Iris pigment epithelial cell (primary cell): ENCODE data around the gene TAF1.
"Not testable (repeated sequence)": the region's sequence is repeated elsewhere in the genome, so short reads cannot be mapped to it uniquely, and the experiment has no call there.

ENCODE experiments used
- DNase-seq: peaks from one replicate; pipeline ENCODE4 v3.0.0-alpha.2; 2011; ENCODE audit warnings: low read depth

Gene TAF1

GRCh38 chrX:71365875-71366673, at the start of gene TAF1:
Gene TAF1 (plus strand): TSS chrX:71366357. CDS start chrX:71366375, 18 bp downstream.
- DNase-seq = peak; percentile 96

GRCh38 chrX:71316959-71317358, 49.2 kb upstream of the TAF1 start:
- DNase-seq = not testable (repeated sequence)

DNA sequence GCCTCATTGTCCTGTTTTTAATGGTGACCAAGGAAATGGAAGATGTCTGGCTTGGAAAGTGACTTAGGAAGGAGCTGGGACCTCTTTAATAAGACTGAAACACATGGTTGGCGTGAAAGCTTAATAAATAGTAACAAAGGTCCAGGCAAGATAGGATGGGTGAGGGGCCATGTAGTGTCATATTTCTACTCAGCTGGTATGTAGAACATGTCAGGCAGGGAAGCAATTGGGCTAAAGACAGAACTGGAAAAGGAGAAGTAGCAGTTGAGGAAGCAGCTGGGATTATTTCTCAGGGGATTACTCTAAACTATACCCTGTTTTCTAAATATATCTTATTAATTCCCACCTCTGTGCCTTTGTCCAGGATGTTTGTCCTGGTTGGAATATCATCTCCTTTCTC, 46.0 kb upstream of the TAF1 start:
- DNase-seq = no peak

DNA sequence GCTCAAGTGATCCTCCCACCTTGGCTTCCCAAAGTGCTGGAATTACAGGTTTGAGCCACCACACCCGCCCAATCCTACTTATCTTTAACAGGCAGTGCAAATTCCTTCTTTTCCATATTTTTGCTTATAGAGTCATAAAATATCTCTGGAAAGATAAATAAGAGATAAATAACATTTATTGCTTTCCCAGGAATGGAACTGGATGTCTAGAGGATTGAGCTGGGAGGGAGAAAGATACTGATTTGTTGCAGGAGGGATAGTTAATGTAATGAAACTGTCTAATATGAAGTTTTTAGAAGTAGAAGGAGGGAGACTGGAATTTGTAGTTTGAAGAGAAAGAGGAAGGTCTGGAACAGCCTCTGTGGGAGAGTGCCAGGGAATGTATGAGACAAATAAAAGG, 44.4 kb upstream of the TAF1 start:
- DNase-seq = no peak

- DNase-seq = not testable (repeated sequence)
Measured at GRCh38 chrX:71324452-71324851, 41.7 kb upstream of the TAF1 start.

DNA sequence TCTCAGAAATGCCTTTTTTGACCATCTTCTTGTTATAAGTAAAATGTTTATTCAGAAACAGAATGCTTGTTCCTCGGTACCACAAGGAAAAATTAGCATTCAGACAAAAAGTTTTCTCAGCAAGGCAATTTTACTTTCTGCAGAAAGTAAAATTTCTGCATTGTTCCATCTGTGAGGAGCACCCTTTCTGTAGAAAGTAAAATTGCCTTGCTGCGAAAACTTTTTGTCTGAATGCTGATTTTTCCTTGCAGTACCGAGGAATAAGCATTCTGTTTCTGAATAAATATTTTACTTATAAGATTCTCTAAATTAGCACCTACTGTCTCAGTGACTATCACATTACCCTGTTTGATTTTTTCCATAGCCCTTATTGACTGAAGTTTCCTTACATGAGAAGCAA, 39.8 kb upstream of the TAF1 start:
- no peak for DNase-seq

- DNase-seq = peak; percentile 39
Measured at GRCh38 chrX:71349151-71349665, 16.9 kb upstream of the TAF1 start.

DNA sequence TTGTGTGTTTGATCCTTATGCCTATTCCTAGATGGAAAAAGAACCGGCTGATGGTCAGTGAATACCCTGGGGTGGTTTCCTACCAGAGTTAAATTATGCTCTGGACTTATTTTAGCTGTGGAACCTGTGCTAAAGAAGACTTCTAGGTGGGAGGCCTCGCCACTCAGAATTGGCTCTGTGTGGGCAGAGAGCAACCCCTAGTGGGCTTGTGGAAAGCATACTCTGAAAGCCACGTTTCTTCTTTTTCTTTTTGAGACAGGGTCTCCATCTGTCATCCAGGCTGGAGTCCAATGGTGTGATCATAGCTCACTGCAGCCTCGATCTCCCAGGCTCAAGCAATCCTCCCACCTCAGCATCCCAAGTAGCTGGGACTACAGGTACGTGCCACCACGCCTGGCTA, 16.3 kb upstream of the TAF1 start:
- not testable (repeated sequence) for DNase-seq

DNA sequence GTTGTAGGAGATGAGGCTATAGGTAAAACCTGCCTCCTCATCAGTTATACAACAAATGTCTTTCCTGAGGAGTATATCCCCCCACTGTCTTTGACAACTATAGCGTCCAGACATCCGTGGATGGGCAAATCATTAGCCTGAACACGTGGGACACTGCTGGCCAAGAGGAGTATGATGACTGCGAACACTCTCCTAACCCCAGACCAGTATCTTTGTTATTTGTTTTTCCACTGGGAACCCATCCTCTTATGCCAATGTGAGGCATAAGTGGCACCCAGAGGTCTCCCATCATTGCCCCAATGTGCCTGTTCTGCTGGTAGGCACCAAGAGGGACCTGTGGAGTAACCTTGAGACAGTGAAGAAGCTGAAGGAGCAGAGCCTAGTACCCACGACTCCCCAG, 13.7 kb upstream of the TAF1 start:
- DNase-seq = not testable (repeated sequence)

DNA sequence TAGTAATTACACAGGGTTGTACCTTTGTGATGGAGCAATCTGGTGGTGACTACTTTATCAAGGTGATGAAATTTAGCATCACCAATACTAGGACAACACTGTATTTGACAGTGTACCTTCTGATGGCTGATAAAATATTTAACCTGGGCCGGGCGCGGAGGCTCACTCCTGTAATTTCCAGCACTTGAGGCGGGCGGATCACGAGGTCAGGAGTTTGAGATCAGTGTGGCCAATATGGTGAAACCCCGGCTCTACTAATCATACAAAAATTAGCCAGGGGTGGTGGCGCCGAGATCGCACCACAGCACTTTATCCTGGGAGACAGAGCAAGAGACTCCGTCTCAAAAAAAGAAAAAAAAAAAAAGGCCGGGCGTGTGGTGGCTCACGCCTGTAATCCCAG, 1.9 kb upstream of the TAF1 start:
- DNase-seq = no peak

- no peak for DNase-seq
Measured at GRCh38 chrX:71365356-71365874, 742 bp upstream of the TAF1 start.

DNA sequence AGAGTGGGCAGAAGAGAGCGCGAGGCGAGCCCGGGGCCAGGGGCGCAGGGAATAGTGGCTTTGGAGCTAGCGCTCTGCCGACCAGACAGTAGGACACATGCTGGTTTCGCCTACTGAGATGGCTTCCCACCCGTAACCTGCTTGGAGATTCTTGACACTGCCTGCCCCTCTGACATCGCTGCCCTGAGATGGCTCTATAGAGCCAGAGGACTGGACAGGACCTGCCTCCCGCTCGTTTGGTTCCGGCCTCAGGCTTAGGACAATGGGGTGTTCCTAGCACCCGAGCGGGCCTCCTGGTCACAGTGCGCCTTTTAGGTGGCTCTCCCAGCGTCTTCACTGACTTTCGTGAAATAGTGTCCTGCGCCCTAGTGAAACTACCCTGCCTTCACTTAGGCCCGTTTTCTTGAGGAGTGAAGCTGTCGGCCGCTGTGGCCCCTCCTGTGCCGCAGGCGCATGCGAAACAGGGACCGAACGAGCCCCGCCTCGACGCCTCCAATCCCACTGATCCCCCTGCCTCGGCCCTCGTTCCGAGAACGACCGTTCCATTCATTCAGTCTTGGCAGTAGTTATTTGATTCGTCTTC, 608 bp downstream of the TAF1 start:
- DNase-seq = peak; percentile 32

DNA sequence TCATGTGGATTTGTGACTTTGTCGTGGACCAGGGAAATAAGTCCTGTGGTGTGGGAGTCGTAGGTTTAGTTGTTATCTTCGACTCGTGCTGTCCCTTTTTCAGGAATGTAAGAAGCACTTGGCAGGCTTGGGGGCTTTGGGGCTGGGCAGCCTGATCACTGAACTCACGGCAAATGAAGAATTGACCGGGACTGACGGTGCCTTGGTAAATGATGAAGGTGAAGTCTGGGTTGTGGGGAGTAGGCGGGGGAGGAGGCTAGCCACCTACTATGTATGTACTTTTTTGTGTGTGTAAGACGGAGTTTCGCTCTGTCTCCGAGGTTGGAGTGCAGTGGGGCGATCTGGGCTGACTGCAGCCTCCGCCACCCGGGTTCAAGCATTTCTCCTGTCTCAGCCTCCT, 1.2 kb downstream of the TAF1 start:
- DNase-seq = peak; percentile 8

GRCh38 chrX:71372388-71372787, 6.2 kb downstream of the TAF1 start:
- no peak for DNase-seq

GRCh38 chrX:71378732-71379131, 12.6 kb downstream of the TAF1 start:
- DNase-seq = no peak

DNA sequence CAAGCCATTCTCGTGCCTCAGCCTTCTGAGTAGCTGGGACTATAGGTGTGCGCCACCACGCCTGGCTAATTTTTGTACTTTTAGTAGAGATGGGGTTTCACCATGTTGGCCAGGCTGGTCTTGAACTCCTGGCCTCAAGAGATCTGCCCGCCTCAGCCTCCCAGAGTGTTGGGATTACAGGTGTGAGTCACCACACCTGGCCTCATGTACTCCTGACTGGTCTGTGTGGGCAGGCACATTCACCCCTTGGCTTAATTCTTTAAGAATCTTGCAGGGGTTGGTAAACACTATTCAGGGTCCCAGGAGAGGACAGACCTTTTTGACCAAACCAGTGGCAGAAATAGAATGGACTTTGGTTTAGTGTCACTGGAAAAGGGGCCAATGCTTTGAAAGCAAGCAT, 25.6 kb downstream of the TAF1 start:
- not testable (repeated sequence) for DNase-seq

- DNase-seq = no peak
Measured at GRCh38 chrX:71393919-71394318, 27.8 kb downstream of the TAF1 start.

DNA sequence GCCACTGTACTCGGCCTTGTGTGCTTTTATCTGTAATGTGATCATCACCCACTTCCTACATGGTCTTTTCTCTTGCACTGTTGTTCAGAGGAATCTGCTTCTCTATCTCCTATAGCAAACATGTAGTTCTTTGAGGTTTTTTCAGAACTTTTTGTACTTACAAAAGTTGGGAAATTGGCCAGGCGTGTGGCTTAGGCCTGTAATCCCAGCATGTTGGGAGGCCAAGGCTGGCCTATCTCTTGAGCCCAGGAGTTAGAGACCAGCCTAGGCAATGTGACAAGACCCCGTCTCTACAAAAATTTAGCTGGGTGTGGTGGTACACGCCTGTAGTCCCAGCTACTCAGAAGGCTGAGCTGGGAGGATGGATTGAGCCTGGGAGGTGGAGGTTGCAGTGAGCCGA, 30.4 kb downstream of the TAF1 start:
- DNase-seq = no peak

DNA sequence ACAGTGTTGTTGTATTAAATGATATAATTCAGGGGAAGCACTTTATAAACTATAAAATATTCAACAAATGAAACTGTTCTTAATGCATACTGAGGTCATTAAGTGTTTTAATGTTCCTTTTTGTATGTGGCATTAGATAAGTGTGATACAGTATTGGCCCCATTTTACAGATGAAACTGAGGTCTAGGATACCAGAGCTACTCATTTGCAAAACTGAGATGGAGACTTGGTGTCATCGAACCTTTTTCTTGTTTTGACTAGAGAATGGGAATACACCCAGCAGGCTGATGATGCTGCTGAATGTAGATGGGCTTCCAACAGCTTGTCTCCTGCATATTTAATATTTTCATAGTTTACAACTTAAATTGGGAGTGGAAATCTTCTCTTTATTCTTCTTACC, 34.6 kb downstream of the TAF1 start:
- no peak for DNase-seq

DNA sequence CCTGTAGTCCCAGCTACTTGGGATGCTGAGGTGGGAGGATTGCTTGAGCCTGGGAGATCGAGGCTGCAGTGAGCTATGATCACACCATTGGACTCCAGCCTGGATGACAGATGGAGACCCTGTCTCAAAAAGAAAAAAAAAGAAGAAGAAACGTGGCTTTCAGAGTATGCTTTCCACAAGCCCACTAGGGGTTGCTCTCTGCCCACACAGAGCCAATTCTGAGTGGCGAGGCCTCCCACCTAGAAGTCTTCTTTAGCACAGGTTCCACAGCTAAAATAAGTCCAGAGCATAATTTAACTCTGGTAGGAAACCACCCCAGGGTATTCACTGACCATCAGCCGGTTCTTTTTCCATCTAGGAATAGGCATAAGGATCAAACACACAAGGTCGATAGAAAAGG, 50.1 kb downstream of the TAF1 start:
- DNase-seq = not testable (repeated sequence)

DNA sequence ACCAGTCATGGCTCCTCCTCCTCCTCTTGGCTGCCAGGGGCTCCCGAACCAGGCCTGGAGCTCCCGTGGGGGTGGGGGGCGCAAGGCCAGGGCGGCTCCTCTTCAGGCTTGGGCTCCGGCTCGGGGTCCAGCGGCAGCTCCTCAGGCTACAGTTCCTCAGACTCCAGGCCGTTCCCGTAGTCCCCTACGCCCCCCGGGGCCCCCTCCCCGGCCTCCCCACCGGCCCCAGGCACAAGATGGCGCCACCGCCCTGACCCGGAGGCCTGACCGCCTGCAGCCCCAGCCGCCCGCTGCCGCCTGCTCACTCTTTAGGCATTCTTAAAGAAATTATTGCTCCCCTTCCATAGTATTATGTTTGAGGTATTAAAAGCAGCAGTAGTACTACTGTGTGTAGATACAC, 54.5 kb downstream of the TAF1 start:
- no peak for DNase-seq

- no peak for DNase-seq
Measured at GRCh38 chrX:71432733-71433132, 66.6 kb downstream of the TAF1 start.

DNA sequence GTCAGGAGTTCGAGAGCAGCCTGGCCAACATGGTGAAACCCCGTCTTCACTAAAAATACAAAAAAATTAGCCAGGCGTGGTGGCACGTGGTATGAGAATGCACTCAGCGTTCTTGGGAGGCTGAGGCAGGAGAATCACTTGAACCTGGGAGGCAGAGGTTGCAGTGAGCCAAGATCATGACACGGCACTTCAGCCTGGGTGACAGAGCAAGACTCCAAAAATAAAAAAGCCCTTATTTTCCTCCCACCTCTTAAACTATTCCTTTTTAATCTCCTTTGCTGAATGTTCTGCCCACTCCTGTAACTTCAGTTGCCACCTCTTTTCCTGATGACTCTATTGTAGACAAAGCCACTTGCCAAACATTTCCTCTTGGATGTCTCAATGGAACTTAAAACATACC, 72.6 kb downstream of the TAF1 start:
- no peak for DNase-seq
